Psoas muscle (tissue), 8 donors: ENCODE results near the gene SOCS6. TPM values are rescaled to one million over a fixed set of nuclear protein-coding genes. Genes with fewer than 3 reads are reported as not detected.

Experiments
- ATAC-seq, 4 donors: fragments of 200-7000 bp; cut with Tn5 transposase; one replicate each; pipeline ENCODE4 v1.9.1; 2020; ENCODE audit warnings: moderate library complexity in 3 of 4, mild to moderate bottlenecking in 2 of 4
- DNase-seq, 2 donors: peaks; one replicate each; pipeline ENCODE4 v3.0.0-alpha.2; 2020
- H3K27ac ChIP-seq: fragments of 200-600 bp; one replicate; pipeline ENCODE4 v1.8.0; 2022
- H3K27me3 ChIP-seq, 3 donors: fragments of 200-600 bp in 1 of 3; one replicate each; pipeline versions ENCODE4 v1.6.1 to v1.8.0; 2013 to 2022; ENCODE audit warnings: low read length in 2 of 3, mild to moderate bottlenecking in 2 of 3, moderate library complexity in 1 of 3; ENCODE audit not compliant: insufficient read depth in 3 of 3
- H3K36me3 ChIP-seq, 2 donors: fragments of 200-600 bp in 1 of 2; one replicate each; pipeline versions ENCODE4 v1.6.1 to v1.8.0; 2013 to 2022; ENCODE audit warnings: low read depth in 1 of 2, mild to moderate bottlenecking in 1 of 2, moderate library complexity in 1 of 2; ENCODE audit not compliant: insufficient read depth in 1 of 2
- H3K4me1 ChIP-seq: fragments of 200-600 bp; one replicate; pipeline ENCODE4 v1.8.0; 2022
- H3K4me3 ChIP-seq: fragments of 200-600 bp; one replicate; pipeline ENCODE4 v1.8.0; 2022; ENCODE audit warnings: mild to moderate bottlenecking
- H3K9me3 ChIP-seq: fragments of 200-600 bp; one replicate; pipeline ENCODE4 v1.8.0; 2022
- WGBS, 3 donors: extraction: QIAGEN DNeasy Blood & Tissue Kit; methylation state at CpG; one replicate each; pipeline versions ENCODE4 v1.1.6 to v1.1.7; 2013; 5-methylcytosine and 5-hydroxymethylcytosine counted together
- intact Hi-C, 2 donors: fragments of 100-400 bp; cut with DNase I; formaldehyde crosslinking; loops; one replicate each; pipeline versions ENCODE4 v1.11.0 to v1.14.2; 2022
- polyA plus RNA-seq, 3 donors: library from polyadenylated mRNA; stranded (reverse); fragments of 200-250 nt; gene quantifications; one replicate each; pipeline ENCODE4 v1.2.3, GENCODE V29; 2013
- total RNA-seq, 4 donors: library from RNA; stranded (reverse); fragmentation: NEBNext Ultra II Directional in 2 of 4; extraction: Animal tissue kit (Norgen Biotek cat#: 25700) in 2 of 4; gene quantifications; one replicate each; pipeline versions ENCODE4 v1.2.1 to v1.2.4, GENCODE V29; 2021 to 2023
- TF ChIP-seq, protein P1 (sequence below): fragments of 200-600 bp; IDR thresholded peaks from one replicate; pipeline ENCODE4 v1.8.0; 2022; ENCODE audit warnings: antibody characterized with exemption
- donor health status: healthy with polysubstance abuse.
- donor health status: DM: no; HTN: no; CAD: no; lungs with moderate emphysema.
- donor health status: Bipolar disorder and iron deficiency.
- donor health status: healthy.
- donor health status: DM: yes; HTN: yes; CAD: no.
- donor health status: DM: no; HTN: no; CAD: no.
- donor health status: DM: no; HTN: no; CAD: no.
- donor health status: DM: yes; HTN: yes; CAD: no.

The SOCS6 gene
- total and polyA plus RNA-seq, 7 donors = 7.3 to 30.2 (median 19.1) TPM

DNA sequence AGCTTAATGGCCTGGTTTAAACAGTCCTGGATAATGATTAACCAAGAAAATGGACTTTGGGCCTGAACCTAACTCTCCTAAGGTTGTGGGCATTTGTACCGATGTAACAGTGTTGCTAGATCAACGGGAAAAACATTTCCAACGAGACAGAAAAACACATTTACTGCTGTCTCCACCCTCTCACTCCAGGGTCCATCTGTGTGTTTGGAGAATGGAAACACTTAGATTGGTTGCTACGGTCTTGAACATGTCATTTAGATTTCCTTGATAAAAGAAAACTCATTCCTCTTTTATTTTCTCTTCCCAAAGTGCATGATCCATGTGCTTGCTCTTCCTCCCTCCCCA lies 88.0 kb downstream of the SOCS6 start:
- Histone ChIP-seq H3K27ac (no peak overlapping the region), H3K36me3 (no peaks in the 10 kb centered on the region), H3K9me3 (no peaks in the 10 kb centered on the region), H3K4me1 (no peaks in the 10 kb centered on the region), H3K27me3 (no peaks in the 10 kb centered on the region), H3K4me3 (no peak overlapping the region)
- TF ChIP-seq, protein P1, sequence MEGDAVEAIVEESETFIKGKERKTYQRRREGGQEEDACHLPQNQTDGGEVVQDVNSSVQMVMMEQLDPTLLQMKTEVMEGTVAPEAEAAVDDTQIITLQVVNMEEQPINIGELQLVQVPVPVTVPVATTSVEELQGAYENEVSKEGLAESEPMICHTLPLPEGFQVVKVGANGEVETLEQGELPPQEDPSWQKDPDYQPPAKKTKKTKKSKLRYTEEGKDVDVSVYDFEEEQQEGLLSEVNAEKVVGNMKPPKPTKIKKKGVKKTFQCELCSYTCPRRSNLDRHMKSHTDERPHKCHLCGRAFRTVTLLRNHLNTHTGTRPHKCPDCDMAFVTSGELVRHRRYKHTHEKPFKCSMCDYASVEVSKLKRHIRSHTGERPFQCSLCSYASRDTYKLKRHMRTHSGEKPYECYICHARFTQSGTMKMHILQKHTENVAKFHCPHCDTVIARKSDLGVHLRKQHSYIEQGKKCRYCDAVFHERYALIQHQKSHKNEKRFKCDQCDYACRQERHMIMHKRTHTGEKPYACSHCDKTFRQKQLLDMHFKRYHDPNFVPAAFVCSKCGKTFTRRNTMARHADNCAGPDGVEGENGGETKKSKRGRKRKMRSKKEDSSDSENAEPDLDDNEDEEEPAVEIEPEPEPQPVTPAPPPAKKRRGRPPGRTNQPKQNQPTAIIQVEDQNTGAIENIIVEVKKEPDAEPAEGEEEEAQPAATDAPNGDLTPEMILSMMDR = no peak
- 83 to 86% (median 85%) methylated on average over 4 of the region's 4 CpGs for WGBS, 3 donors
- intact Hi-C loops = no loop called here
- DNase-seq (no peak), ATAC-seq (no peak)

DNA sequence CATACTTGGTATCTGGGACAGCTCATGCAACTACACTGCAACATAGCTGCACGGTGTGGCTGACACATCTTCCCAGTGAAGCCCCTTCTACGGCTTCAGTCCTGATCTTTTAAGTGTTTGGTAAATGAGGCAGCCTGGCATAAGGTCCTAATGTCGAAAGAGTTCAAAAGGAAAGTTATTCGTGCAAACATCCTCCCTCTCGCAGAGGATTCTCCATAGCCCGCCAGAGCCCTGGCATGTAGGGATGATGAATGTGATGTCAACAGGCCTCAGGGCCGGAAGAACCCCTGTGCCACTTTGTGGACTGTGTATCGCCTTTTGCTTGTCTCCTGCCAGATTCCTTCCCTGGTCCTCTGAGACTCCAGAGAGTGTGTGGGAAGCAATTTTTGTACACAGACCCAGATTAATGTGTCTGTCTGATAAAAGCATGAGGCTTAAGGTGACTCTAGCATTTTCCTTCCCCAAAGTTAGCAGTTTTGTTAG lies 88.5 kb downstream of the SOCS6 start:
- H3K27me3 ChIP-seq = no peaks in the 10 kb centered on the region
- TF ChIP-seq, protein P1 = no peak
- no peak overlapping the region for H3K27ac ChIP-seq
- intact Hi-C loops = no loop called here
- no peak overlapping the region for H3K4me3 ChIP-seq
- 58 to 65% (median 60%) methylated on average over 8 of the region's 8 CpGs for WGBS, 3 donors
- H3K4me1 ChIP-seq = no peaks in the 10 kb centered on the region
- DNase-seq (no peak), ATAC-seq (no peak)
- H3K36me3 ChIP-seq = no peaks in the 10 kb centered on the region
- no peaks in the 10 kb centered on the region for H3K9me3 ChIP-seq

DNA sequence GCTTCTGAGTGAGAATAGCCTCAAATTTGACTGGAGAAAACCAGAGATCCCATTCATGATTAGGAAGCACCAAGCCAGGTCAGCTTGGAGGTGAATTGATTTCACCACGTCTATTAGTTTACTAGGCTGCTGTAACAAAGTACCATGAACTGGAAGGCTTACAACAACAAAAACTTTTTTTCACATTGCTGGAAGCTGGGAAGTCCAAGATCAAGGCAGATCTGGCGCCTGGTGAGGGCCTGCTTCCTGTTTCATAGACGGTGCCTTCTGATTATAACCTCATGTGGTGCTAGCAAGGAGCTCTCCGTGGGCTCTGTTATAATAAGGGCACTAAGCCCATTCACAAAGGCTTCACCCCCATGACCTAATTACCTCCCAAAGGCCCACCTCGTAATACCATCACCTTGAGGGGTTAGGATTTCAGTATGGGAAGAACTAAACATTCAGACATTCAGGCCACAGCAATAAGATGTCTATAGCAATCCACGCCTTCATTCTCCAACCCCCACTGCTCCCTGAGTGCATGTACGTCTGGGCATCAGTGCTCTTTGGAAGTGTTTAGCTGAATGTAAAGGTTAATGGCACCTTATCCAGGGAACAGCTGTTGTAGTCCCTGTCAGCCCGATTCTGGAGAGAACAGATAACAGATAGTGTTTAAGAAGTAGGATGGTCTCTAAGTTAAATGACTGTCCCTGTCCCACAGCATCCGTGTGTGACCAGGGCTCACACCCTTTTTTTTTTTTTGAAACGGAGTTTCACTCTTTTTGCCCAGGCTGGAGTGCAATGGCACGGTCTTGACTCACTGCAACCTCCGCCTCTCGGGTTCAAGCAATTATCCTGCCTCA lies 89.2 kb downstream of the SOCS6 start:
- no peaks in the 10 kb centered on the region for H3K9me3 ChIP-seq
- no peaks in the 10 kb centered on the region for H3K27me3 ChIP-seq
- no peak overlapping the region for H3K4me3 ChIP-seq
- DNase-seq (no peak), ATAC-seq (no peak)
- H3K27ac ChIP-seq = no peak overlapping the region
- intact Hi-C loops = no loop called here
- WGBS, 3 donors = 59 to 66% (median 60%) methylated on average over 13 of the region's 13 CpGs
- no peaks in the 10 kb centered on the region for H3K4me1 ChIP-seq
- no peaks in the 10 kb centered on the region for H3K36me3 ChIP-seq
- TF ChIP-seq, protein P1 = no peak

Other genes with a start within 250 kb of the SOCS6 start
- 1 to 10 TPM; 3.9 to 7.1 (median 4.5) TPM for gene RTTN, start 83.4 kb upstream of the SOCS6 start, total RNA-seq
- 1 to 10 TPM; 1.6 to 3.4 (median 2.4) TPM for gene RTTN, start 83.4 kb upstream of the SOCS6 start, polyA plus RNA-seq